Right ventricle myocardium superior (tissue), 1 donor: Measurements from ENCODE around the gene UST. TPM values are rescaled to one million over a fixed set of nuclear protein-coding genes. Genes with fewer than 3 reads are reported as not detected.

Experiments used
- ATAC-seq: fragments of 200-7000 bp; cut with Tn5 transposase; one replicate; pipeline ENCODE4 v1.9.1; 2020; ENCODE audit warnings: mild to moderate bottlenecking; ENCODE audit not compliant: poor library complexity
- DNase-seq: peaks from one replicate; pipeline ENCODE4 v3.0.0-alpha.2; 2020
- intact Hi-C: fragments of 100-400 bp; cut with DNase I; formaldehyde crosslinking; loops from one replicate; pipeline ENCODE4 v1.11.2; 2022
- long read RNA-seq: library from polyadenylated mRNA; unstranded; transcript quantifications from one replicate; pipeline ENCODE4 v2.0.0, GENCODE V29; 2021
- total RNA-seq: library from RNA; stranded (reverse); fragmentation: NEBNext Ultra II Directional; extraction: Animal tissue kit (Norgen Biotek cat#: 25700); gene quantifications from one replicate; pipeline ENCODE4 v1.2.1, GENCODE V29; 2021
- donor health status: DM: no; HTN: yes; CAD: no; lungs with severe emphysema.

Gene UST
- 3.9 TPM for total RNA-seq
- long read RNA-seq, full-length matches to known transcripts = 5 of 10 reads
- long read RNA-seq, partial matches to known transcripts = 0 of 10 reads
- long read RNA-seq, other reads (novel, unspliced or antisense) = 5 of 10 reads

GRCh38 chr6:148746363-148747144 is at the start of gene UST:
Gene UST, plus strand, starts transcription at chr6:148747030. Its CDS starts 401 bp downstream, at chr6:148747431.
- ATAC-seq (peak; percentile 90), DNase-seq (peak; percentile 89)
- intact Hi-C loops = loop anchor here (5.0 kb wide), 1 partner anchor 201 kb away; no protein-coding TSS in a partner anchor

GRCh38 chr6:148697895-148698440 is 48.9 kb upstream of the UST start:
- intact Hi-C loops = no loop called here
- DNase-seq (no peak), ATAC-seq (no peak)

DNA sequence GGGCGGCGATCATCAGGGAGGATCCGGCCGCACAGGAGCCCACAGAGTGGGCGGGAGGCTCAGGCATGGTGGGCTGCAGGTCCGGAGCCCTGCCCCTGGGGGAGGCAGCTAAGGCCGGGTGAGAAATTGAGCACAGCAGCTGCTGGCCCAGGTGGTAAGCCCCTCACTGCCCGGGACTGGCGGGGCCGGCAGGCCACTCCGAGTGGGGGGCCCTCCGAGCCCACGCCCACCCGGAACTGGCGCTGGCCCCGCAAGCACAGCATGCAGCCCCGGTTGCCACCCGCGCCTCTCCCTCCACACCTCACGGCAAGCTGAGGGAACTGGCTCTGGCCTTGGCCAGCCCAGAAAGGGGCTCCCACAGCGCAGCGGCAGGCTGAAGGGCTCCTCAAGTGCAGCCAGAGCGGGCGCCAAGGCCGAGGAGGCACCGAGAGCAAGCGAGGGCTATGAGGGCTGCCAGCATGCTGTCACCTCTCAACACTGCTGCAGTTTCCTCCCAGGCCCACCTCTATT is 48.1 kb upstream of the UST start:
- ATAC-seq = no peak
- DNase-seq = no peak
- intact Hi-C loops = no loop called here

DNA sequence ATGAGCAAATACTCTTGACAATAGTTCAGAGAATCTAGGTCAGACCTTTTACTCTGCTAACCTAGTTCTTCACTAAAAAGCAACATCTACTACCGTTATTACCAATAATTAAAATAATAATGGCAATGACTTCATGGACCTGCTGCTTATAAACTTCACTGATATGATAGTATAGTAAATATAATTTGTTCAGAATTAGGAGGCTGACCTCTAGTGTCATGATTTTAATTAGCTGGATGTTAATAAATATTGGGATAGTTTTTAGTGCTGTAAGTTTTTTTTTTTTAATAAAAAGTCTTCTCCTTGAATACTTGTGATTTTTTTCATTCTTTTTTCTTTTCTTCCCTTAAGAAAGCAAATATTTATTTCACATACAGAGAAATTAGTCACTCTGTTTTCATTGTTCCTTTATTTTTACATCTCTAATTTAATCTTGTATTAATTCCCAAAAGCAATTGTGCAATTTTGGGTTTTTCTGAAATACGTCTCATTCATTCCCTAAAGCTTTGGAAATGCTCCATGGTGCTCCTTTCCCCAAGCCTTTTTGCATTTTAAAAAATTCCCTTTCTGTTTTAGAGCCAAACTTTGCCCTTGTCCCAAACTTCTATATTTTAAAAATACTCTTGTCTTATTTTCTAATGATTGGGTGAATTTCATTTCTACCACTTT is 46.6 kb upstream of the UST start:
- DNase-seq (no peak), ATAC-seq (peak; percentile 63)
- intact Hi-C loops = loop anchor here (10.0 kb wide), 1 partner anchor 115 kb away; no protein-coding TSS in a partner anchor

DNA sequence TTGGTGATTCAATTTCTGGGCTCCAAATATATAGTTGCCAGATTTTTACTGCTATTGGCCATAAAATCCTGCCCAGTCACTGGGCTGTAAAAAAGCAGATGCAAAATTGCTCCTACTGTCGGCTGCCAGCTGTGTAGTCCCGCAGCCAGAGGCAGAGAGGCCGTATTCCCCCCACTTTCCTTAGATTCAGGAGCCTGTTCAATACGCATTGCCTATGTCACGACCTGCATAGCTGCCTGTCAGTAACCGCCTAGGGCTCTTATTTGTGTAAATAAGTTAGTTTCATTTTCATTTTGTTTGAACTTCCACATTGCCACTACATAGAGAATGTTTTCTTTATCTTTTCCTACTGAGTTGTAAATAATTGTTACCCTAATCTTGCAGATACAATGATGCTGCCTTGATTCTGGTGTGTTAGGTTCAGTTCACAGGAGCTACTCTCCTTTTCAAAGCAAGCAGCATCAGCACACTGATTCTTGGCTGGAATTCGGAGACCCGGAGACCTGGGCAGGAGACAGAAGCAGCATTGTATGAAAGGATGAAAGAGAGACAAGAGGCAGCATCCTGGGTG is 46.0 kb upstream of the UST start:
- intact Hi-C loops = loop anchor here (10.0 kb wide), 1 partner anchor 116 kb away; no protein-coding TSS in a partner anchor
- peak; percentile 63 for ATAC-seq
- DNase-seq = no peak

- no peak for DNase-seq
- peak; percentile 15 for ATAC-seq
- intact Hi-C loops = loop anchor here (10.0 kb wide), 1 partner anchor 117 kb away; no protein-coding TSS in a partner anchor
Observed at GRCh38 chr6:148701375-148701774, 45.5 kb upstream of the UST start.

- ATAC-seq (no peak), DNase-seq (no peak)
- intact Hi-C loops = loop anchor here (10.0 kb wide), 1 partner anchor 119 kb away; no protein-coding TSS in a partner anchor
Observed at GRCh38 chr6:148703900-148704299, 42.9 kb upstream of the UST start.

GRCh38 chr6:148704400-148705246 is 42.2 kb upstream of the UST start:
- no peak for ATAC-seq
- intact Hi-C loops = loop anchor here (10.0 kb wide), 1 partner anchor 120 kb away; no protein-coding TSS in a partner anchor
- DNase-seq = no peak

DNA sequence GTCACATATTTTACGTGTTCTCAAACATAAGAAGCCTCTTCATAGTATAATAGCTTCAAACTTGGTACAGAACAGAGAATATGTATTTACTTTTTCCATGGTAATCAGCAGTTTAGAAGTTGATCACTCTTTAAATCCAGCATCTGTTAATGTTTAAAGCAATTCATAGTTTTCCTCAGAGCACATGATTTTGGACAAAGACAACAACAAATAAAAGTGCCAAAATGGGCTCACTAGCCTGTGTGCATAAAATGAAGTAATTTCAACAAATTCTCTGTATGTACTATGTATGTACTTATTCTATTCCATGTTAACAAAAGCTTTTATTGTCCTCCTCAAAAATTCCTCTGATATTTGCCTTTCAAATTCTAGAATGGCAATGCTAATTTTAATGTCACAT is 38.1 kb upstream of the UST start:
- intact Hi-C loops = loop anchor here (10.0 kb wide), 1 partner anchor 124 kb away; no protein-coding TSS in a partner anchor
- ATAC-seq (no peak), DNase-seq (no peak)

- no peak for DNase-seq
- intact Hi-C loops = loop anchor here (10.0 kb wide), 1 partner anchor 125 kb away; no protein-coding TSS in a partner anchor
- ATAC-seq = no peak
Observed at GRCh38 chr6:148709577-148709976, 37.3 kb upstream of the UST start.

DNA sequence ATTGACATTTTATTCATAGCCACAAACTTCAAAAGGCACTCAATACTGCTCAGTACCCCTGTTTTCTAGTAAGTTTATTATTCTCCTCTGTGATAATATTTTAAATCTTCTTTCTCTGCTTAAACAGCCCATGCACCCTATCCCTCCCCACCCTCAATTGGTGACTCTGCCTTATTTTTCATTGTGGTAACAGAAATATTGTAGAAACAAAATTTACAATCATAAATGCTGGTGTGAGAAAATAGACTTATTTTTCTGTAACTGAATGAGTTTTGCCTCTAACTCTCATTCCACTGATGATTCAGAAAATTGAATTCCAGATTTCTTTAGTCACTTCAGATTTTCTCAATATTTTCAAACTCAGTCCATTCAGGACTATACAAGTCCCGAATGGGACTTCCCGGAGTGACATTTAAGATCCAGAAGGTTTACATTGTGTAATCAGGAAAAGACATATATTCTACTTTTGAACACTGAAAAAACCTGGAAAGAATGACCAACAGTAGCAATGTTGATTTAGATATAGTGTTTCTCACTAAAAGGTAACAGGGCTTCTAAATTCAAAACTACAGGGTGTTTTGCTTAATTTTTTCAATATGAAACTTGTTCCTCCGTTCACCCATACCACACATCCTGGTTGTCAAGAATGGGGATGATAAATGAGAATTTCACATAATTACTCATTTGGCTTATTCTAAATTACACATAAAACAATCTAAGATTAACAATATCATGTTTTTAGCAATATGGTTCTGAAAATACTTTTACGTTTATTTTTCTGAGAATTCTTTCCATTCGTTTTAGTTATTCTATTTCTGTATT is 34.8 kb upstream of the UST start:
- intact Hi-C loops = no loop called here
- ATAC-seq (no peak), DNase-seq (no peak)

GRCh38 chr6:148713033-148713738 is 33.6 kb upstream of the UST start:
- DNase-seq = no peak

GRCh38 chr6:148713921-148714320 is 32.9 kb upstream of the UST start:
- ATAC-seq = no peak
- intact Hi-C loops = no loop called here
- no peak for DNase-seq

More at GRCh38 chr6:148713033-148713738, 33.6 kb upstream of the UST start:
- intact Hi-C loops = no loop called here
- no peak for ATAC-seq

DNA sequence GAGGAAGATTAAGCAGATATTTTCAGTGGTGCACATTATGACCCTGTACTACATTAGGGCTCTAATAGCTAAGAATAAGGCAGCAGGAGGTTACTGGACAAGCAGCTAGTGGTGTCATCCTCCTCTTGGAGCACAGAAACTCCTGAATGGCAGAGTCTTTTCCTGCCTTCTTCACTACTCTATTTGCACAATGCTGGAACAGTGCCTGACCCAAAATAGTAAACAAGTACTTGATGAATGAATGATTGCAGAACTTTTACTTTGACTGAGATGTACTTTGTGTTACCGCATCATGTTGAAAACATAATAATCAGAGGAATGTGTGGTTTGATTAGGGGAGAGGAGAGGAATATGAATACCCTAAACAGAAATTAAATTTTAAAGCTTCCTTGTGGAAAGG is 30.0 kb upstream of the UST start:
- intact Hi-C loops = no loop called here
- DNase-seq (no peak), ATAC-seq (no peak)

GRCh38 chr6:148720406-148720805 is 26.4 kb upstream of the UST start:
- no peak for ATAC-seq
- intact Hi-C loops = no loop called here
- DNase-seq = no peak

DNA sequence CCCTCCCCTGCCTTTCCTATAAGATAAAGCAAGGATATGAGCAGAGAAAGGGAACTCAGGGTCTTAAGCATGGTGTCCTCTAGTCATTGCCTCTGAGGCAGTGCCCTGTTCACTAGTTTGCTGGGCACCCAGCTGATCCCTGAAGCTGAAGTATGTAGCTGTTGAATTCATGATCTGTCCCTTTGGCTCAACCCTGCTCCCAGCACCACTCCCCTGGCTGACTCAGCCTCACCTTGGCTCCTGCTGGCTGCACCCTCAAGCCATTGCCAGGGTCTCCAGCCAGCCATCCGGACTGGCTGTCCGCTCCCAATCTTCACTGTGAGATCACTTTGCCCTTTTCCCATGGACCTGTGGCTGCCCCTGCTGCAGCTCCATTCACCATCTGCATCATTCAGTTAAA is 25.9 kb upstream of the UST start:
- ATAC-seq (no peak), DNase-seq (no peak)
- intact Hi-C loops = no loop called here
